Measurements from ENCODE around the gene MAMSTR.

GRCh38 chr19:48724796-48725753 is 5.5 kb upstream of the MAMSTR start:
- peak; percentile 10 to 69 for TF ChIP-seq POLR2AphosphoS5 (IDR thresholded peaks at IDR 0.05; ENCODE audit: insufficient read depth in 1 of 2, low read depth in 1 of 2)
- TF ChIP-seq, protein P1, sequence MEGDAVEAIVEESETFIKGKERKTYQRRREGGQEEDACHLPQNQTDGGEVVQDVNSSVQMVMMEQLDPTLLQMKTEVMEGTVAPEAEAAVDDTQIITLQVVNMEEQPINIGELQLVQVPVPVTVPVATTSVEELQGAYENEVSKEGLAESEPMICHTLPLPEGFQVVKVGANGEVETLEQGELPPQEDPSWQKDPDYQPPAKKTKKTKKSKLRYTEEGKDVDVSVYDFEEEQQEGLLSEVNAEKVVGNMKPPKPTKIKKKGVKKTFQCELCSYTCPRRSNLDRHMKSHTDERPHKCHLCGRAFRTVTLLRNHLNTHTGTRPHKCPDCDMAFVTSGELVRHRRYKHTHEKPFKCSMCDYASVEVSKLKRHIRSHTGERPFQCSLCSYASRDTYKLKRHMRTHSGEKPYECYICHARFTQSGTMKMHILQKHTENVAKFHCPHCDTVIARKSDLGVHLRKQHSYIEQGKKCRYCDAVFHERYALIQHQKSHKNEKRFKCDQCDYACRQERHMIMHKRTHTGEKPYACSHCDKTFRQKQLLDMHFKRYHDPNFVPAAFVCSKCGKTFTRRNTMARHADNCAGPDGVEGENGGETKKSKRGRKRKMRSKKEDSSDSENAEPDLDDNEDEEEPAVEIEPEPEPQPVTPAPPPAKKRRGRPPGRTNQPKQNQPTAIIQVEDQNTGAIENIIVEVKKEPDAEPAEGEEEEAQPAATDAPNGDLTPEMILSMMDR (IDR thresholded peaks at IDR 0.05), result no peak
